HG02885 (cell line): ENCODE data around the gene MAP3K5.

Source experiments
- ATAC-seq: cut with Tn5 transposase; IDR thresholded peaks from one replicate; pipeline ENCODE4 v1.9.1; 2021; ENCODE audit warnings: mild to moderate bottlenecking; ENCODE audit not compliant: unreplicated experiment, poor library complexity

Gene MAP3K5

DNA sequence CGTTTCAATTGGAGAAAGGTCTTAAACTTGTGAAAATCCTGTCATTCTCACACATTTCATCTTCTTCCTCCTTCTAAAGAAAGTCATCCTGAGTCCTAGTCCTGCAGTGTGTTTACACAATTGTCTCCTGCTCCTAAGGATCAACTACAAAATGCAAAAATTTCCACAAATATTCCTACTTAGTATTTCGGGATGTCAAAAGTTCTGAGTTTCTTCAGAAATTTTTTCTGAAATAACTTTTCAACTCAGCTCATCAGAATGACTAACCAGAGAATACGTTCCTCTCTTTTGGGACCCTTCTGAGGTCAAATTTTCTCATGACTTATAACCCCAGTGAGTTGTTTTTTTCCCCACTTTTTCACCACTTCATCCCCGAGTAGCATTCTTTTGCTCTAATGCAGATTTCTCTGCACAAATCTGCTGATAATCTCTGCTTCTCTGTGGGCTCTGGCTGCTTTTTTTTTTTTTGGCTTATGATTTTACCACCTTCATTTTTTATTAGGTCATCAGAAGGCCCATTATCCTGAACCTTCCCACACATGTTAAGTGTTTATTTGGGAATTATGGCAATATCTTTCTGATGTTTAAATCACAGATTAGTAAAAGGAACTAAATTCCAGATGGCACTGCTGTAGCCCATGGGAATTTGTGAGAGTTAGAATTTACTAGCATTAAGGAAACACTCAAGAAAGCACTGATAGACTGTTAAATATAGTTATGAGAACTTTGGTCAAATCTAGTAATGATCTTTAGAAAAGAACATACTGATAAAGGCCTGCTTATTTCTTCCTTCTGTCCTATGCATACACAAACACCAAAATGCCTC lies 41.4 kb downstream of the MAP3K5 start:
- ATAC-seq: peak; percentile 25

DNA sequence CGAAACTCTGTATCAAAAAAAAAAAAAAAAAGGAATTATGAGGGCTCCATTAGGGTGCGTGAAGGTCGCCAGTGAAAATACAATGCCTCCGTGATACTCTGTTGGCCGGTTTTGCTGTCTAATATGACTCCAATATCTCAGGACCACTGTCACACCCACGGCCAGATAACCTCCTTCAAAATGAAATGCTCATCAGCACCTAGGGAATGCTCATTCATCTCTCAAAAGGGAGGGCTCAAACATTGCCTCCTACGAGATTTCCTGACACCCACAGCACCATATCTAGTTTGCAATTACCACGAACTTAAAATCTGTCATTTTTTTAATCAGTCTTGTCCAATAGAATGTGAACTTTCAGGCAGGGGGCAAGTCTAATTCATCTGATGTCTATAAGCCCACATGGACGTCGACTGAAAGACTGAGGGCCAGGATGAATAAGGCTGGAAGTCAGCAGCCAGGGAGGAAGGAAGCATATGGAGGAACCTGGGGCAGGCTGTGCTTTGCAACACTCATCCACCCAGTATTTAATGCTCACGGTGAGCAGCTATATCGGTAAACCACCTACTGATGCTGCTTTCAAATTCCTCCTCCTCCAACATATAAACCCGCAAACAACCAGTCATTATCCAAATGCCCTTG lies 42.8 kb downstream of the MAP3K5 start:
- no peak for ATAC-seq

DNA sequence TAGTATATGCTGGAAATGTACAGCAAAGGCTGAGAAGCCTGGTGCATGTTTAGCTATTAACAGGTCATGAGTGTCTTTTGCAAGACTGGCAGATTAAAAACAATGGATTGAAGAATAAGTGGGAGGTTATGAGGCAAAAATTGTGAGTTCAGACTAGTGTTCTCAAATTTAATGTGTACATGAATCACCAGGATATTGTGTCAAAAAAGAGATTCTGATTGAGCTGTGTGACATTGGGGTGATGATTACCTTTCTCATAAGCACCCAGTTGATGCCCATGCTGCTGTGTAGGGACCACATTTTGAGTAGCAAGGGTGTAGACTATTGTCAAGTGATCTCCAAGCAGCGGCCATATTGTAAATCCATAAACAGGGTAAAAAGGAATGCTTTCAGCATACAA lies 44.8 kb downstream of the MAP3K5 start:
- no peak for ATAC-seq

DNA sequence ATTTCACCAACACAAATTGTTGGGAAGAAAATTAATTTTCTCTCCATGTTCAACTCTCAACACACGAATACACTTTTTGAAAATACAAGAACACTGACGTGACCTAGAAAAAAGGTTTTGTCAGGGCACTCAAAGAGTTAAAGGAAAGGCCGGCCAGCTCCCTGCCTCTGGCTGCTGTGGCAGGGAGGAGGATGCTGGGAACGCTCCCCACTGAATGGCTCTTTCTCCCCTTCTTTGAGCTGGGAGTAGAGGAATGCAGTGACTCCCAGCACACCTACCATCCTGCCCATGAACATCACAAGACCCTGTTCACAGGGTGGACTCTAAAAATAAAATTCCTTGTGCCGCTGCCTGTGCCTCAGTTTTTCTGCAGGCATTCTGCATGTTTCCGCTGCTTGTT lies 47.0 kb downstream of the MAP3K5 start:
- no peak for ATAC-seq

DNA sequence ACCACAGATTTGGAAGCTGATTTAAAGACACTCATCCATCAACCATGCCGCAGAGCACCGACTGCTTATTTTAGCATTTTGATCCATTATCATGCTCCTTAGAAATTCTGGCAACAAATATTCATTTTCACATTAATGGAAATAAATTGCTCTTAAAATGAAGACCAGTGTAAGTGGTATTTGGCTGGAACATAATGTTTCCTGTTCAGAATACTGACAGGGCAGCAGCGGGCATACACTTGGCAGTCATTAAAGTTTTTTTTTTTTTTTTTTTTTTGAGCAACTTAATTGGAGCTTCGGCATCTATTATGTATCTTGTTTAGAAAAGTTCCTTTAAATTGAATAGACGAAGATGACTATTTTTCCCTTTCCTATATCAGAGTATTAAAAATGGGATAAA lies 47.4 kb downstream of the MAP3K5 start:
- no peak for ATAC-seq

DNA sequence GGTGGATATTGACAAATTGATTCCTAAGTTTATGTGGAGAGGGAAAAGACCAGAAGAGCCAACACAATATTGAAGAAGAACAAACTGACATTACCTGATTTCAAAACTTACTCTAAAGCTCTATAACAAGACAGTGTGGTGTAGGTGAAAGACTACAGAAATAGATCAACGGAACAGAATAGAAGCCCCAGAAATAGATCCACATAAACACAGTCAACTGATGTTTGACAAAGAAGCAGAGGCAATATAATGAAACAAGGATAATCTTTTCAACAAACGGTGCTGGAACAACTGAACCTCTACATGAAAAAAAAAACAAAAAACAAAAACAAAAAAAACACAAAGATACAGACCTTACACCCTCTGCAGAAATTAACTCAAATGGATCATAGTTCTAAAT lies 50.2 kb downstream of the MAP3K5 start:
- peak; percentile 71 for ATAC-seq

DNA sequence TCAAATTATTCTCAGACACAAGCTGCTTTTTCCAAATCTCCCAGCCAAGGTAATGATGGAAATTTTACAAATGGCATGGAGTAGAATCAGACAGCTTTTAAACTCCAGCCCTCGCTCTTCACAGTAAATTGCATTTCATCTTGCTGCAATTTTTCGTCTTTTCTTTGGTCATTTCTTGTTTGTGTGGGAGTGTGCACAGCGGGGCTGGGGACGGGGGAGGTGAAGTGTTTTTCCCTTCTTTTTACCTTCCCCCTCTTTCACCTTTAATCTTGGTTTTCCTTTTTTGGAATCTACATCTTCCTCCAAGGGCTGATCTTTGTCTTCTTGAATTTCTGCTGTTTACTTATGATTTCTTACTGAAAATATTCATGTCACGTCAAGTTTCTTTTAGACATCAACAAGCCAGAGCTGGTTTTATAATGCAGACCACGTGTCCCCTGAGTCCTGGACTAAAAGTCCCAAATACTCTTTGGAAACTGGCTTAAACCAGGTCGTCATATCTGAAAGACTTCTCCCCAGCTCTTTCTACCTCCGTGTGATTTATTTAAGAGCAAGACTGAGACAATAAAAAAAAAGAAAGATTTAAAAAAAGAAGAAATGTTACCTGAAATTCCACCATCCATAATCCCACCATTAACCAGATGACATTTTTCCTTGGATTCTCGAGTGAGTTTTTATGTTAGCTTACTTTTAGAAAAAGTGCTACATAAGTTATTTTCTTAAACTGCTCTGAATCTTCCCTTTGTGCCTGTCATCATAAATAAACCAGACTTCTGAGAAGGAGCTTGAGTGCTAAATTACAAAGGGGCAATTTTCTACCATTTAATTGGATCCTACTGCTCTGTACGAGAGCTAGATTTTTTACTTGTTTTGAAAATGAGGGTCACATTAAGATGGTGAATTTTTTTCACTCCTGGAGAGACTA lies 52.0 kb downstream of the MAP3K5 start:
- no peak for ATAC-seq

DNA sequence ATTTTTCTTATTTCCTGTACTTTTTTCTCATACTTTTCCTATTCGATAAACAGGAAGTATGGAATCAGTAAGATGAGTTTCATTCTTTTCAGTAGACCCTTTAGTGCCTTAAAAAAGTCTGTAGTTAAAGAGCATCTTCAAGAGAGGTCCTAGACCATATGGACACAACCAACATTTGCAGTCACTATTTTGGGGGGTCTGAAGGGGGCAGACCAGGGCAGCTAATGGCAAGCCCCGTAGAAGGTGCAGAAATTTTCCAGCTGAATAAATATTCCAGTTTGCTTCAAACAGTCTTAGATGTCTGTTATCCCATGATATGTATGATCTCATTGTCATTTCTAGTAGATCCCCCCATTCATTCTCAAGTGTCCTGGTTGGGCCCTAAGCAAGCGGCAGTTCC lies 52.8 kb downstream of the MAP3K5 start:
- ATAC-seq: no peak

DNA sequence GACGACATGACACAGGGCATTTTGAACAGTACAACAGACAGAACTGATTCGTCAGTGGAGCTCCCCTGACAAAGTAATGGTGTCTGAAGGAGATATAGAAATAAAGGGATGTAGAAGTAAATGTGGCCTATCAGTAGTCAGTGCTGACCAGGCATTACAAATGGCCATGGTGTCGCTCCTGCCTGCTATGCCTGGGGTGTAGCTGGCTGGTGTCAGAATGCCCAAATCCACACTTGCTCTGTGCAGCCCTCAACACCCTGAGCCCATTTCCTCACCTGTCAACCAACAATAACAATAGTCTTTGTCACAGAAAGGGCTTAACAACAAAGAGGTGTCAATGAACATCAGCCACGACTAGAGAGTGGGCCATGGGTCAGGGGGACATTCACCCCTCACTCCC lies 53.2 kb downstream of the MAP3K5 start:
- ATAC-seq: no peak

DNA sequence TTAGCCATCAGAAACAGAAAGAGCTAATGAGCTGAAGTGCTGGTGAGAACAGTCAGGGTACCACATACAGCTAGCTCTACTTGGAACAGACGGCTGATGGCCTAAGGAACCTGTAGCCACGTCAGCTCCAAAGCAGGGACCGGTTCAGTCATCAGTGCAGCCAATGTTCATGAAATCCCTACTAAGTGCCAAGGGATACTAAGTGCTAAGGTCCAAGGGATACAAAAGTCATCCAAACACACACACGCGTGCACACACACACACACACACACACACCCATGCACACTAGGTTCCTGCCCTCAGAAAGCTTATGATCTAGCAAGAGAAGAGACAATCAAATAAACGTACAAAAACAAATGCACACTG lies 53.6 kb downstream of the MAP3K5 start:
- no peak for ATAC-seq

DNA sequence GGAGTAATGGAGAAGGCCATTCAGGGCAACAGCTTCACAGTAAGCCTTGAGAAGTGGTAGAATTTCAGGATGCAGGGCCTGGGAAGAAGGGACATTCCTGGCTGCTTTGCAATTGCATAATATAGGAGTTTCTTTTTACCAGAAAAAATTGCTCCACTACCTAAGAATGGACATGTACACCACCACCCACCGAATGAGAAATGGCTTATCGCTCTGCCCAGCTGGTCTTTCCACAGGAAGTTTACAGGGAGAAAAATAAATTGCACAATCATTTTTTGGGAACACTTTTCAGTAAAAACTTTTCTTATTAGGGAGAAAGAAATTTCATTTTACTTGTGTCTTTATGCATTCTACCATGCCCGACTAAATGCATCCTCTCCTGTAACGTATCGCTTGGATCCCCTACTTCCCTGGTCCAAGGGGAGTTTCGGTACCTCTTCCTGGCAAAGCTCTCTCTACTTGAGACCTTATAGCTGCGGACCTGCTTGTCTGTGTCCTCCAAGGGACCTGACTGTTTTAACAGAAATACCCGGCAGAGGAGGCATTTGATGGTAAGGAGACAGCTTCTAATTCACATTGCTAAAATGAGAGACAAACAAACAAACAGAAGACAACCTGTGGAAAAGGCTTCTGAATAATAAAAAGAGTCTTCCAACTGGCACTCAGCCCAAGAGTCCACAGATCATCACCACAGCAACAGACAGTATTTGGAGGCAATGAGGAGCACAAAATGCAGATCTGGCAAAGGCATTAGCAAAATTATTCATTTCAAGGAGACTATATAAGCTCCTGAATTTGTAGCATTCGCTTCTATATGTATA lies 54.2 kb downstream of the MAP3K5 start:
- ATAC-seq: no peak

DNA sequence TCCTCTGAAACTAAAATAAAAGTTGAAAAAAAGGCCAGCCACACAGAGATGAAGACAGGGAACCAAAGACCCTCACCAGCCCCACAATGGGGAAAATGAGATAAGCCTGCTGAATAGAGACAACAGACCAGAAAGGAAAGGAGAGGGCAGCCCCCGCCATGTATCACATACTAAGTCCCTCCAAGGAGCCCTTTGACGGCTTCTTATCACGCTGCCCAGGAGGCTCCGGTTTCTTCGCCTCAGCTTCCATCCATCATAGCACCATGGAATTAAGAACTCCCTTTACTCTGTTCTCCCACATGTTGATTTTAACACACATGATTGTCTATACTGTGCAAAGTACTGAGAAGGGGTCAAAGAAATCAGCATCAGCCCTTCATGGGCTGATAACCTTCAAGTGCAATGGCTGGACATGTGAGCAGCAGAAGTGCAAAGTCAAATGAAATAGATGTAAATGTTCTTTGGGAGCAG lies 54.9 kb downstream of the MAP3K5 start:
- no peak for ATAC-seq

DNA sequence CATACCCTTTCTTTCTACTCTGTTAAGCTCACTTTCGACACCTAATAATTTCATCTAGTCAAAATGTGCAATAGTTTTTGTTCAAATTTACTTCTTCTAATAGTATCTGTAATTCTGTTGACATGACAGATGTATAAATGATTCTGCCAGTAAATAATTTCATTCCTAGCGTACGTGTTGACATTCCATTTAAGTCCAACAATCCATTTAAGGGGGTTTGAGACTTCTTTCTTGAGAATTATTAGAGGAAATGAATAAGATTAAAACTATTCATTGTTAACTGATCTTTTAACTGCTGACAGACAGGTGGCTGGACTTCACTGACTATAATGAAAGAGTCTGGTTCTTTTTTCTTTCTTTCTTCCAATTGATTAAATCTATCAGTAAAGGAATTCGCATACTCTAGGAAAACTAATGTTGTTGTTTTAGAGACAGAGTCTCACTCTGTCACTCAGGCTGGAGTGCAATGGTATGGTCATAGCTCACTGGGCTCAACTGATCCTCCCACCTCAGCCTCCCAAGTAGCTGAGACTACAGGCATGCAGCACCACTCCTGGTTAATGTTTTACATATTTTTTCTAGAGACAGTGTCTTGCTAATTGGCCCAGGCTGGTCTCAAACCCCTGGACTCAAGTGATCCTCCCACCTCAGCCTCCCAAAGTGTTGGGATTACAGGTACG lies 55.9 kb downstream of the MAP3K5 start:
- no peak for ATAC-seq

DNA sequence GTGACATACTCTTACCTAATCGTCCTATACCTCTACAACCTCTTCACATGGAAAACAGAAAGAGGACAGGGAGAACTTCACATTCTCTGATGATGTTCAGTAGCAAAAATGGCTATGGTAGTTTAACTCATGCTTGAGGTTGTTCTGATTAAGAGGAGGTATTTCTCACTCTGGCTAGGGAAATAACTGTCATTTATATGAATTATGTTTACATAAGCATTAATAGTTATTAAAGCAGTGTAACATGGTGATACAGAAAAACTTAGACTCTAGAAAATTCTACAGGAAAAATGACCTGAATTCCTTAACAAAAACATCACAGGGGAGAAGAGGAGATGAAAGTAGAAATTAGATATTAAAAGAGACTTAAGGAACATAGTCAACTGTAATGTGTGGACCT lies 57.3 kb downstream of the MAP3K5 start:
- no peak for ATAC-seq

DNA sequence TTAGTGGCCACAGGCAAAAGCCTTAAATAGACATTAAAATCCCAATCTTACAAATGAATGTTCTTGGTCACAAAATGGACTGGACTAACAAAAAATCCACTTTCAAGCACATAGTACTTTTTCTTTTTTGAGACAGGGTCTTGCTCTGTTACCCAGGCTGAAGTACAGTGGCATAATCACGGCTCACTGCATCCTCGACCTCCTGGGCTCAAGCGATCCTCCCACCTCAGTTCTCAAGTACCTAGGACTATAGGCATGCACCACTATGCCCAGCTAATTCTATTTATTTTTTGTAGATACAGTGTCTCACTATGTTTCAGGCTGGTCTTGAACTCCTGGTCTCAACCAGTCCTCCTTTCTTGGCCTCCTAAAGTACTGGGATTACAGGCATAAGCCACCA lies 59.4 kb downstream of the MAP3K5 start:
- no peak for ATAC-seq

DNA sequence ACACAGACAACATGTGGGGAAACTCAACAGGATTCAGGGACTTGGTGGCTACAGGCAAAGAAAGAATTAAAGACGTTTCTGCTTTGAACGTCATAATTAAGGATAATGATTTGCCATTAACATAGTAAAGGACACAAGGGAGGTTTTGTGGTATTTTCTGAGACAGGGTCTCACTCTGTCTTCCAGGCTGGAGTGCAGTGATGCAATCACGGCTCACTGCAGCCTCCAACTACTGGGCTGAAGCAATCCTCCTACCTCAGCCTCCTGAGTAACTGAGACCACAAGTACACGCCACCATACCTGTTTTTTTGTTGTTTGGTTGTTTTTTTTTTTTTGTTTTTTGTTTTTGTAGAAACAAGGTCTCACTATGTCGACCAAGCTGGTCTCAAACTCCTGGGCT lies 62.4 kb downstream of the MAP3K5 start:
- ATAC-seq: no peak

DNA sequence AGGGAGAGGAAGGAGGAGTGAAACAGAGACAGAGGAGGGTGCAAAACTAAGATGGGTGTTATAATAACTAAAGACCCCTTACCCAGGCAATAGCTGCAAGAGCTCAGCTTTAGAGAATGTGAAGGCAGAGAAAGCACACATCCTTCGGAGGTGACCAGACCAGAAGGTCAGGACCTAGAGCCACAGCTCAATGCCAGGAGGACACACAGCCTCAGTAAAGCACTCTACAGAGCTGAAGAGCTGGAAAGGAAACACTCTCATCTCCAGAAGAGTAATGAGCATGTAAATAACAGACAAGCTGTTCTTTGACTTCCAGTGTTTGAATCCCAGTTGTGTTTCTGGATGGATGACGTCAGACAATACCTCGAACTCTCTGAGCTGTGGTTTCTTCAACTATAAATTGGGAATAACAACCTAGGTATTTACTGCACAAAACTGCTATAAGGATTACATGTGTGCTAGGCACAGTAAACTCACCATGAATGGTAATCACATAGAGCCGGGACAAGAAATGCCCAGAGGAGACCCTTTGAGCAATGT lies 63.2 kb downstream of the MAP3K5 start:
- ATAC-seq: no peak

DNA sequence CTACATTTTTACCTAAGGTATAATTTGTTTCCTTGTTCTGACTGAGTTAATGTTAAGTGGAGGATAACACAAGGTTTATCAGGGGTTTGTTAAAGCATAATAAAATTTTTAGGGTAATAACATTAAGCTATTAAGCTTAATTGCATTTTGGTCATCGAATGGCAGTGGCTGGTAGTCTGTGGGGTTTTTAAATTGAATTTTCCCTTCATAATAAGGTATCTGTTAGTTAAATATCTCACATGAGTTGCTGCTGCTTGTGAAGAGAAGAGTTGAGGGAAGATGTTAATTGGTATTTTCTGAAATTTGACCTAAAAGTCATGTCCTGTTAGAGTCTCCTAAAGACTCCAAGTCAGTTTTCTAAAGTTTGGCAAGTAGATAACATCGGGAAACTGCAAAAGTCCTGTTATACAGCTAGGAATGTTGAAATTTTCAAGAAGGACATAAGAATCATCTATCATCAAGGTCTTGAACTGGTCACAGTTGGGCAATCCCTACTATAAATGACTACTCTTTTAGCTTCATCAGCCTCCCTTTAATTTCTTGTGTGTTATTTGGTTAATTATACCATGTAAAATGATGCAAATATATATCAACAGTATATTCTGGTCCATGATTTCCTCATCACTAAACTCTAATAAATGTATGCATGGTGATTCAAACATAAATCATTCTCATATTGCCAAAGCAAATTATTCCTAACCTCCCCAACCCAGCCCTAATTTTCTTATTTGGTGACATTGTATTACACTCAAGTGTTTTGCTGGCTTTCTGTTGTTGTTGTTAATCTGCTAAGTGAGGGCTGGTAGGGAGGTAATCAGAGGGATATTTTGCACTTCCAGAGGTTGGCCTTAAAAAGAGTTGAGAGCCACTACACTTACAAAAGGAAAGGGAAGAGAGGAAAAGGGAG lies 64.0 kb downstream of the MAP3K5 start:
- ATAC-seq: no peak
